Stimulated activated CD8-positive, alpha-beta memory T cell treated with anti-CD3 and anti-CD28 coated beads, Interleukin-4, amount 100 ng/mL, for 24 hours (primary cell): ENCODE data around the gene BBLN.

Source experiments
- DNase-seq: peaks from one replicate; pipeline ENCODE4 v3.0.0-alpha.2; 2020; ENCODE audit warnings: low read depth

The BBLN gene

DNA sequence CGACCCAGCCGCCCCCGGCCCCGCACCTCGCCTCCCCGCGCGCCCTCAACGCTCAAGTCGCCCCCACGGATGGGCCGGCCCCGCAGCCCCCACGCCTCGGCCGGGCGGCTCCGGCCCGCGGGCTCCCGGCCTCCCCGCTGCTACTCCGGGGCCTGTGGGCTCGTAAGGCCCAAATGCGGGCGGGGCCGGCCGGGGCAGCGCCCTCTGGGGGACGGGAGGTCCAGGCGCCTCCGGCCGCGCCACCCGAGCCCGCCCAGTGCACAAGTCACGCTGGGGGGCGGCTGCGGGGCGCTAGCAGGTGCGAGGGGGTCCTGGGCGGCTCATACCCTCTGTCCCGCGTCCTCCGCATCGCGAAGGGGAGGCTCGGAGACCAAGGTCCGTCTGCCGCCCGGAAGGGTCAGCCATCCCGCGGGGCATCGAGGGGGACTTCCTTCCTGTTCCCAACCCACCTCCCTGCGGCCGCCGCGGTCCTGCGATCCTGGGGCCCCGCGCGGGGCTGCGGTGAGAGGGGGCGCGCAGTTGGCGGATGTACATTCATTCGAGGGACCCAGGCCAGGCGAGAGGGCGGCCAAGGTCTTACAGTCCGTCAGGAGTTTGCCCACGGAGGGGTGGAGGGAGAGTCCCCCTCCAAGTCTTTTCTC is 31.5 kb downstream of the BBLN start, which contains the start of gene CIZ1:
CIZ1 (minus strand) TSS at position 167 of the 641 bp plus-strand sequence. CDS start 715 bp downstream, outside the sequence.
- DNase-seq, result peak; percentile 68

DNA sequence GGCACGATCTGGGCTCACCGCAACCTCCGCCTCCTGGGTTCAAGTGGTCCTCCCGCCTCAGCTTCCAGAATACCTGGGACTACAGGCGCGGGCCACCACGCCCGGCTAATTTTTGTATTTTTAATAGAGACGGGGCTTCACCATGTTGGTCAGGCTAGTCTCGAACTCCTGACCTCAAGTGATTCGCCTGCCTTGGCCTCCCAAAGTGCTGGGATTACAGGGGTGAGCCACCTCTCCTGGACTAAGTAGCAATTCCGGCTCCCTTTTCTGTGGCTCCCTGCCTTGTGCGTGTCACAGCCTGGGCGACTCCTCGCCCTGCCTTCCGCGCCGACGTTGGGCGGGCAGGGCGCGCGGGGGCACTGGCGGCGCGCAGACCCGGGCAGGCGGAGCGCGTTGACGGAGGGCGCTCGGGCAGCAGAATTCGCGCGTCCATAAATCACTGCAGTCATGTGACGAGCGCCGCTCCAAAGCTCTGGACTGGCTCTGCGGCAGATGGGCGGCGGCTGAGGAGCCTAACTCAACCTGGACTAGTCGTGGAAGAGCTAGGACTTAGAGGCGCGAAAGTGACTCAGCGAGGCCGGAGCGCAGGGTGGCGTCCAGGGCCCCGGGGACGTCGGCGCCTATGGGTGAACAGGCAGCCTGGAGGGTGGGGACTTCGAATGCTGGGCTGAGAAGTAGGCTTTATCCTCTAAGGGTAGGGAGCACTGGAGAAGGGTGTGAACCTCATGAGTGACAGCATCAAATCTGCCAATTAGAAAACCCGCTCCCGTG is 32.7 kb downstream of the BBLN start:
- DNase-seq, result no peak

DNA sequence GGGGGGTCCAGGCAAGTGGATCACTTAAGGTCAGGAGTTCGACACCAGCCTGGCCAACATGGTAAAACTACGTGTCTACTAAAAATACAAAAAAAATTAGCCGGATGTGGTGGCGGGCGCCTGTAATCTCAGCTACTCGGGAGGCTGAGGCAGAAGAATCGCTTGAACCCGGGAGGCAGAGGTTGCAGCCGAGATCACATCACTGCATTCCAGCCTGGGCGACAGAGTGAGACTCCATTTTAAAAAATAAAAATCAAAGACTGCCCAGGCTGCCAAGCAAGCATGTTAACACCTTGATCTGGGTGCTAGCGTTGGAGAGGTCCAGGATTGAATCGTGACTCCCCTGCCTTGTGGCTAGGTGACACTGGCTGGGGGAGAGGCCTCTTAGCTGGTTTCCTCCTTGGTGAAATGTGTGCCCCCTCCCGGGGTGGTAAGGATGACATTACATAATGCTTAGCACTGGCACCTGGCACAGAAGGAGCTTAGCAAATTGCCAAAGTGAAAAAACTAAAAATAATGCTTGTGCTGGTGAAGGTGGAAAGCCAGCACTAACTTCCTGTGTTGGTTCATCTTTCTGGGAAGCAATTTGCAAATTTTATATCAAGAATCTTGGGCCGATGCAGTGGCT is 33.5 kb downstream of the BBLN start:
- no peak for DNase-seq

DNA sequence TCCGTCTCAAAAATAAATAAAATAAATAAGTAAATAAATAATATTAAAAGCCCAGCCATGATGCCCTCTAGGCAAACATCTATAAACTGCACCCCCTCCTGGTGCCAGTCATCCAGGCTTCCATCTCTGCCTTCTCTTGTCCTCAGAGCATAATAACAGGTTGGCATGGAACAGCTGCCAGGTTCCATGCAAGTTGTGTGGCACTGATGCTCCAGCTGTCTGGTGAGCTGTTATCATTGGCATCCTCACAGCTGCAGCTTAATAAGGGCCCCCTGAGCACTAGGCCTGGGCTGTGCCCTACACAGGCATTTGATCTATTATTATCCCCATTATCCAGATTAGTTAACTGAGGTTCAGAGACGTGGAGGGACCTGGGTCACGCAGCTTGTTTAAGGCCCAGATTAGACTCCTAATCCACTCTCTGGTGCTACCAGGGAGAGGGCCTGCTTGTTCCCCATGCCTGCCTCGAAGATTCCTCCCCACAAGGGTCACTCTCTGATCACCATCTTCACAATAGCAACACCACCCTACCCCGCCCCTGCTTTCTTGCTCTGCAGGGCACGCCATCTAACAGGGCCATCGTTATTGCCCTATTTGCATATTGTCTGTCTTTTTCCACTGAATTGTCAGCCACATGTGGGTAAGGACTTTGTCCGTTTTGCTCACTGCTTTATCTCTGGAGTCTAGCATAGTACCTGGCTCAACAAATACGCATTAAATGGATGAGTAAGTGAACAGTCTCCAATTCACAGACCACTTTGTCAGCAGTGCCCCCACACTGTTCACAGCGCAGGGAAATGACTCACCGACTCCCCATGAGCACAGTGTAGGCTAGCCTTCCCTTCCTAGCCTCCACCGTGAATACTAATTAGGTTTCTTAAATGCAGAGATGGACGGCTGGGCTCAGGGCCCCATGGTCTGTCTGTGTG is 41.6 kb downstream of the BBLN start:
- DNase-seq, result no peak

DNA sequence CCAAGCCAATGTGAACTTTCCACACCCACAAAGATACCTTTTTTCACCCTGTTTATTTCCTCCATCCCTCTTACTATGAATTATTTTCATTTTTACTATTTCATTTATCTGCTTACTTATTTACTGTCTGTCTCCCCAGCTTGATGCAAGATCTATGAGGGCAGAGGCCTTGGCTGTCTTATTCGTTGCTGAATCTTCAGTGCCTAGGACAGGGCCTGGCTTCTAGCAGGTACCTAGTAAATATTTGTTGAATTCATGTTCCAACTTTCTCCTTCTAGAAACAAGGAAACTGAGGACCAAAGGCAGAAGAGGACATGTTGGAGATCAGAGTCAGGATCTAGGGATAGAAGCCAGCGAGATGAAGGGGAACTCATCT is 42.6 kb downstream of the BBLN start:
- DNase-seq, result no peak

DNA sequence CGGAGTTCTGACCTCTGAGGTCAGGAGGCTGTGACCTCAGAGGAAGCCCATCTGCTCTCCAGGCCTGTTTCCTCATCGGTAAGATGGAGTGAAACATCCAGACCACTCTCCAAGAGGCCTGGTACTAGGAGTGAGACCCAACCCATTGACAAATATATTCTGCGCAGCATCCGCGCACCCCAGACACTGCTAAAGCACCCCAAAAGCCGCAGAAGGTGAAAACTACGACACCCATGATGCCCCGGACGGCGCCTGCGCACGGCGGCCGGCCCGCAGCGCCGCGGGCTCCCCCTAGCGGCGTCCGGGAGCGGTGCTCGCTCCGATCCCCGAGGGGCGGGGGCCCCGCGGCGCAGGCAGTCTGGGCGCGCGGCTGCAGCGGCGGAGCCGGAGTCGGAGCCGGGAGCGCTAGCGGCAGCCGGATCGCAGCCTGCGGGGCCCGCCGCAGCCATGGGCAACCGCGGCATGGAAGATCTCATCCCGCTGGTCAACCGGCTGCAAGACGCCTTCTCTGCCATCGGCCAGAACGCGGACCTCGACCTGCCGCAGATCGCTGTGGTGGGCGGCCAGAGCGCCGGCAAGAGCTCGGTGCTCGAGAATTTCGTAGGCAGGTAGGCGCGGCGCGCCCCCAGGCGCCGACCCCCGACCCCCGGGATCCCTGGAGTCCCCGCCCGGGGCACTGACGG is 43.1 kb downstream of the BBLN start, which contains the start of gene DNM1:
DNM1 (plus strand) TSS at position 356 of the 683 bp plus-strand sequence; CDS start at position 448, 92 bp downstream.
- DNase-seq, result peak; percentile 40

DNA sequence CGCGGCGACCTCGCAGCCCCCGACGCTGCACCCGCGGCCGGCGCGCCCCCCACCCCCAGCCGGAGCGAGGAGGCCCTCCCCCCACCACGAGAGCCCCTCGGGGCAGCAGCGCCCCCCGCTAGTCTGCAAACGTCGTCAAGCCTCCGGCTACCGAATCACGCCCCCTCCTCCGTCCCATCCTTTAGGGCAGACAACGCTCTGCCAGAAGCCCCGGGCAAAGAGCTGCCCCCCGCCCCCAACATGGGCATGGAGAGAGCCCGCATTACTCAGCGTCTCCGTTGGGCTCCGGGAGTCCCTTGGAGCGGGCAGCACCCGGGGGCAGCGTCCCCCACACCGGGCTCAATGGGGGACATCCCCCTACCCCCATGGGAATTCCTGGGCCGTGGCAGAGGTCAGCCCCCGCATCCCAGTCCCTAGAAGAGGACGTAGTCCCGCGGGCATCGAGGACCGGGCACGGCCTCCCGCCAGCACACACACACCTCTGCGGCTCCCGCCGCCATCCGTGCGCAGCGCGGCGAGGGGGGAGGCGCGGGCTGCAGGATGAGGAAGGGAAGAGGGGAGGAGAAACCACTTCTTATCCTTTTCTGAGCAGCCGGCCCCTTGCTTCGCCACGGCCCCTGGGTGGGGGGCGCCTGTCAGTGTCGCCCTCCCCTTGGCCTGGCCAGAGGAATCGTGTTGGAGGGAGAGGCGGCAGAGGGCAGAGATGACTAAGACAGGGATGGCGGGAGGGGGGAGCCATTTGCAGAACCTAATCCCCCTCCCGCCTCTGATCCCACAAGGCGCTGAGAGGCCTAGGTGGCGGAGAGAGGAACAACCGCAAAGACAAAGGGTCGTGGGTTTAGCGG is 43.9 kb downstream of the BBLN start:
- DNase-seq, result no peak

DNA sequence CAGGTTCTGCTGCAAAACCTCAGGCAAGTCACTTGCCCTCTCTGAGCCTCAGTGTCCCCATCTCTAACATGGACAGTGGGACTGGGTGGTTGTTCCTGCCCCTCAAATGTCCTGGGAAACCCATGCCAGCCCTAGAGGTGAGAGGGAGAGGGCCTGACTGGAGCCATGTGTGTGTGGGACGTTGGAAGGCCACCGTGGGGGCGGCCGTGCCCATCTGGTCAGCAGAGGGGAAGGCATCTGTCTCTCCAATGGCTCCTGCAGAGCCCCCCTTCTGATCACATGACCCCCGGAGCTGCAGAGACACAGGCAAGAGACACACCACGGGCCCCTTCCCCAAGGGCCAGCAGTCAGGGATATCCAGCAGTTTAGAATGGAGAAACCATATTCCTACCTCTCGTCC is 44.8 kb downstream of the BBLN start:
- DNase-seq, result no peak

DNA sequence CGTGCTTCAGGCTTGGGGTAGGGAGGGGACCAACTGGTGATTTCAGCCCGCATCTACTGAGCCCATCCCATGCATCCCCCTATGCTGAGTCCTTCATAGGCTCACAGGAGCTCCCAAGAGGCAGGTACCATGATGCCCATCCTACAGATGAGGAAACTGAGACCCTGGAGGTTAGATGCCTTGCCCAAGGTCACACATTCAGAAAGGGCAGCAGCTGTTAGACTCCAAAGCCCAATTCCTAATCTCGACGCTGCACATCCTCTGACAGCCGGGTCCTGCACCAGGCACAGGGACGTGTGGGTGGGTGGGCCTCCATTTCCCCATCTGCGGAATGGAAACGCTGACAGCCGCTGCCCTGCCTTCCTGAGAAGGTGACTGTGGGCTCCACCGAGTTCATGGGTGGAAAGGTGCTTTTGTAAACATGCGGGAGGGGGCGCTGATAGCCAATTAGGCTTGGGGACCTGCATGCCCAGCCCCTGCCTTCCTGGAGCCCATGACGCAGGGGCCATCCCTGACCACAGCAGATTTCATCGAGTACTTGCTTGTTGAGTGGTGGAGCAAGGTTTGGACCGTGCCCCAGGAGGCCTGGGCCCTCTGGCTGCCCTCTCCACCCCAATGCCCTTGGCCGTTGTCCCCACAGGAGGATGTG is 45.4 kb downstream of the BBLN start:
- no peak for DNase-seq

DNA sequence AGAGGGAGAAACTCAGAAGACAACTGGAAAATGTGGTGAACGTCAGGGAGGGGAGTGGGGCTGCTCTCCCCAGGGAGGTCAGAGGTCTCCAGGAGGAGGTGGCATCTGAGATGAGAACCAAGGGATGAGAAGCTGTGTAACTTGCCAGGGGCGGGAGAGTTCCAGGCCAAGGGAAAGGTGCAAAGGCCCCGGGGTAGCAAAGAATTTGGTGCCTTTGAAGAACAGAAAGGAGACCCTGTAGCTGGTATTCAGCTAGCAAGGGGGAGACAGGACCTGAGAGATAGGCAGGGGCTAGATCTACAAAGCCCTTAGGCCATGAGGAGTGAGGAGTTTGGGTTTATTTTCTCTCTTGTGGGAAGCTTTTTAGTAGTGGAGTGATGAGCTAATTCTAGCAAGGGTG is 46.4 kb downstream of the BBLN start:
- no peak for DNase-seq

DNA sequence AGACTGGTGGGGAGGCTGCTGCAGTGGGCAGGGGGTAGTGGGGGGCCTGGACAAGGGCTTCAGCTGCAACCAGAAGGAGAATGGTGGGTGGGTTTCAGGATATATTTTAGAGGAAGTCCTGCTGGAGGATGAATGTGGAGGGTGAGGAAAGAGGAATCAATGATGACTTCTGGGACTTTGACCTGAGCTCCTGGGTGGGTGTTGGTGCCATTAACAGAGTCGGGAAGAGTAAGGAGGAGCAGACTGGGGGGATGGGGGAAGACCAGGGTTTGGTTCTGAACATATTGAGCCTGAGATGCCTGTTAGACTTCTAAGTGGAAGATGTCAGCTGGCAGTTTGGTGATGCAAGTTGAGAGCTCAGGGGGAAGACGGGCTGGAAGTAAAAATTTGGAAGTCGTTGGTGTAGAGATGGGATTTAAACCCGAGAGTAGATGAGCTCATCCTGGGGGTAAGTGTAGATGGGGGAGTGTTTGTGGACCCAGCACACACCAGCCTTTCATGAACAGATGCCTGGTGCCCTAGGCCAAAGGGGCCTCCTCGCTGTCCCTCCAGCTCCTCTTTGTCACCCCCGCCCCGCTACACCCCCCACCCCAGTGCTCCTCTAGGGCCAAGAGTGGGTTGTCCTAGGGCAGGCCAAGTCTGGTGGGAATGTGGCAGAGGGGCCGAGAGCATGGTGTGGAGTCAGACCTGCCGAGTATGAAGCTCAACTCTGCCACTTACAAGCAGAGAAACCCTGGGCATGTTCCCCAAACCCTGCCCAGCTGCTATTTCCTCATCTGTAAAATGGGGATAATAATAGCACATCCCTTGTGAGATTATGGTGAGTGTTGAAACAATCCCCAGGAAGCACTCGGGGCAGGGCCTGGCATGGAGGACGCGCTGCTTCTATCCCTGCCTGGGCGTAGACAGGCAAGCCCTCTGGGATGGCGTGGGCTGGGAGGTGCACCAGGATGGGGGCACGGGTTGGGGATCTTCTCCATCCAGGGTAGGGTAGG is 47.1 kb downstream of the BBLN start:
- no peak for DNase-seq

DNA sequence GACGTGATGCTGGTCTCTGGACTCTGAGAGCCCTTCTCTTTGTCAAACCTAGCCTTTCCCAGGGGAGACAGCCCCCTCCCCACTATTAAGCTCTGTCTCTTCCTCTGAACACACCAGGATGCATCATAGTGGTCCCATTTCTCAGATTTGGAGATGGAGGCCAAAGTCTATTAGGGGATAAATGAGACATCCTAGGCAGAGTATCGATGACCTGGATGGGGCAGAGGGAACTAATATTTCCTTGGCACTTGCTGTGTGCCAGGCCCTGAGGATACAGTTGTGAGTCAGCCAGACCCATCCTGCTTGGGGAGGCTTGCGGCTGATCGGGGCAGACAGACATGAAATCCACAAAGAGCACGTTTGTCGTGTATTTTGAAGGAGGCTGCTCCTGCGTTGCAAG is 48.3 kb downstream of the BBLN start:
- no peak for DNase-seq

DNA sequence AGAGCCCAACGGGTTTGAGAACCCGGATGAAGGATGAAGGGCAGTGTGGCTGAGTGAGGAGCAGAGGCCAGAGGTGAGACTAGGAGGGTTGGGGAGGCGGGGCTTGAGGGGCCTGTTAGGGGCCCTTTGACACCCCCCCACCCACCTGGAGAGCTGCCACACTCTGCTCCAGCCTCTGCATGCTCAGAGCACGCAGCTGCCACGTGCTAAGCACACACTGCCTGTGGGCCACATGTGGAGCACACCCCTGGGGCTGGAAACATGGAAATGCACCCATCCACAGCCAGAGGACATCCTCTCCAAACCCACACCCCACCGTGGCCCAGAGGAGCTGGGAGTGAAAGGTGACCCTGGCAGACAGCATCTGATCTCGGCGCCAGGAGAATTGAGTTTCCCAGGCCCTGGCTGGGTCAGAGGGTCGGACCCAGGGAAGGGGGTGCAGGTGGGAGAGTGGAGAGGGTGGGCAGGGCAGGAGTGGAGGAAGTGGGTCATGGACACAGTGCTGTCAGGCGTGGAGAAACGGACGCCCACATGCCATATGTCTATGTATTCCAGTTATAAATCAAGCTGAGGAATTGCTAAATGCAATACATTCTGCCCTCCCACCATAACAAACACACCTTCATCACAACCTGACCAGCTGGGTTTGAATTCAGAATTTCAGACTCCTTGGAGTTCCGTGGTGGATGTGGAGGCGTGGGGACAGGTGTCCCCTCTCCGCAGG is 49.0 kb downstream of the BBLN start:
- DNase-seq, result no peak

DNA sequence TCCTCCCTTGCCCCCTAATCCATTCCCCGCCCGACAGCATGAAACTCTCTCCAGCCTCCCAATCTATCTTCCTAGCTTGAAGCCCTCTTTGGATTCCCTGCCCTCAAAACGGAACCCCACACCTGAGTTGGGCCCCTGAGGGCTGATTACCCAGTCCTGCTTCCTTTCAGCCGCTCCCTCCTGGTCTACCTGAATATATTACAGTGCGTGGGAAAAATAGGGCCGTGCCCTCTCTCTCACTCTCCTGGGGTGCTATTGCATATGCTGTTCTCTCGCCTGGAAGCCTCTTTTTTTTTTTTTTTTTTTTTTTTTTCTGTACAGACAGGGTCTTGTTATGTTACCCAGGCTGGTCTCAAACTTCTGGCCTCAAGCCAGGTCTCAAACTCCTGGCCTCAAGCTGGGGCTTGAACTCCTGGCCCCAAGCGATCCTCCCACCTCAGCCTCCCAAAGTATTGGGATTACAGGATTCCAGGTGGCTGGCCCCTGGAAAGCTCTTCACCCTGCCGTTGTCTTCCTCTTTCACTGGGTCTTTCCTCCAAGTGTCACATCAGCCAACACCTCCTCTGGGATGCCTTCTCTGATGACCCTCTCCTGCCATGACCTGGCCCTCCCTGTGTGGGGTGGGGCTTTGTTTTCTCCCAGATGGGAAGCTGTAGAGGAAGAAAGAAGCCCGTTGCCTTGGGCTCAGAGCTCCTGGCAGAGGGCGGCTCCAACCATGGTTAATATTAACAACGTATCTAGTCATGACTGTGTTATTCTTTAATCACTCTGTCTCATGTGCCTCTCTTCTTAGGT is 51.3 kb downstream of the BBLN start:
- DNase-seq, result no peak

DNA sequence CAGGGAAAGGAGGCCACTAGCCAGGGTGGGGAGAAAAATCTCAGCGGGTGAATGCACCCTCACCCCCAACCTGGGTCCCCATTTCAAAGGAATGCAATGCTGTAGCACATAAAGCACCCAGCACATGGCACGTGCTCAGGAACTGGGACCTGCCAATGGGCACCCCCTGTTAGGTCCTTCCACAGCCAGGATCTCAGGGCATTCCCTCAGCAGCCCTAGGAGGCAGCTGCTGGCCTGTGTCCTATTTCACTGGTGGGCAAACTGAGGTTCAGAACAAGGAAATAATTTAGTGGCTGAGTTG is 51.9 kb downstream of the BBLN start:
- DNase-seq, result no peak
